IPS-18c (cell line): ENCODE measurements around the gene KIF13A.
"Not testable (repeated sequence)": the region's sequence is repeated elsewhere in the genome, so short reads cannot be mapped to it uniquely, and the experiment has no call there.

Experiments used
- H3K4me3 ChIP-seq: 2 replicates; pipeline ENCODE4 v1.7.0; 2013; ENCODE audit warnings: low read depth, mild to moderate bottlenecking, low read length, moderate library complexity; ENCODE audit not compliant: insufficient read depth
- H3K9me3 ChIP-seq: one replicate; pipeline ENCODE4 v1.6.1; 2013; ENCODE audit warnings: mild to moderate bottlenecking, low read length, moderate library complexity; ENCODE audit not compliant: control insufficient read depth, insufficient read depth

The KIF13A gene

GRCh38 chr6:17979479-17979878, 8.0 kb downstream of the KIF13A start:
- Histone ChIP-seq H3K4me3 (no peak overlapping the region), H3K9me3 (no peaks in the 10 kb centered on the region)

- not testable (repeated sequence) for H3K4me3 ChIP-seq, H3K9me3 ChIP-seq
Observed at GRCh38 chr6:17976258-17976657, 11.2 kb downstream of the KIF13A start.

- no peaks in the 10 kb centered on the region for H3K9me3 ChIP-seq
- H3K4me3 ChIP-seq: no peak overlapping the region
Observed at GRCh38 chr6:17974570-17975368, 12.7 kb downstream of the KIF13A start.

GRCh38 chr6:17972978-17973622, 14.3 kb downstream of the KIF13A start:
- H3K9me3 ChIP-seq: no peaks in the 10 kb centered on the region
- no peak overlapping the region for H3K4me3 ChIP-seq

GRCh38 chr6:17972074-17972952, 15.1 kb downstream of the KIF13A start:
- H3K9me3 ChIP-seq: no peaks in the 10 kb centered on the region
- no peak overlapping the region for H3K4me3 ChIP-seq

- Histone ChIP-seq H3K9me3 (no peaks in the 10 kb centered on the region), H3K4me3 (no peak overlapping the region)
Observed at GRCh38 chr6:17971128-17972073, 16.0 kb downstream of the KIF13A start.

GRCh38 chr6:17968876-17969275, 18.6 kb downstream of the KIF13A start:
- H3K4me3 ChIP-seq: no peak overlapping the region
- no peaks in the 10 kb centered on the region for H3K9me3 ChIP-seq

GRCh38 chr6:17967668-17968518, 19.5 kb downstream of the KIF13A start:
- H3K9me3 ChIP-seq: no peaks in the 10 kb centered on the region
- no peak overlapping the region for H3K4me3 ChIP-seq

GRCh38 chr6:17966451-17966850, 21.0 kb downstream of the KIF13A start:
- Histone ChIP-seq H3K9me3 (no peaks in the 10 kb centered on the region), H3K4me3 (no peak overlapping the region)

- Histone ChIP-seq H3K4me3 (no peak overlapping the region), H3K9me3 (no peaks in the 10 kb centered on the region)
Observed at GRCh38 chr6:17965397-17965796, 22.0 kb downstream of the KIF13A start.

- Histone ChIP-seq H3K4me3 (no peak overlapping the region), H3K9me3 (no peaks in the 10 kb centered on the region)
Observed at GRCh38 chr6:17964633-17965032, 22.8 kb downstream of the KIF13A start.

- no peaks in the 10 kb centered on the region for H3K9me3 ChIP-seq
- H3K4me3 ChIP-seq: no peak overlapping the region
Observed at GRCh38 chr6:17962436-17963031, 24.9 kb downstream of the KIF13A start.

GRCh38 chr6:17959302-17959701, 28.1 kb downstream of the KIF13A start:
- no peaks in the 10 kb centered on the region for H3K9me3 ChIP-seq
- H3K4me3 ChIP-seq: no peak overlapping the region

- no peak overlapping the region for H3K4me3 ChIP-seq
- H3K9me3 ChIP-seq: no peaks in the 10 kb centered on the region
Observed at GRCh38 chr6:17957904-17958620, 29.4 kb downstream of the KIF13A start.

GRCh38 chr6:17957498-17957897, 29.9 kb downstream of the KIF13A start:
- Histone ChIP-seq H3K4me3 (no peak overlapping the region), H3K9me3 (no peaks in the 10 kb centered on the region)
